Measurements from ENCODE around the gene TRAPPC10.

Gene TRAPPC10, protein sequence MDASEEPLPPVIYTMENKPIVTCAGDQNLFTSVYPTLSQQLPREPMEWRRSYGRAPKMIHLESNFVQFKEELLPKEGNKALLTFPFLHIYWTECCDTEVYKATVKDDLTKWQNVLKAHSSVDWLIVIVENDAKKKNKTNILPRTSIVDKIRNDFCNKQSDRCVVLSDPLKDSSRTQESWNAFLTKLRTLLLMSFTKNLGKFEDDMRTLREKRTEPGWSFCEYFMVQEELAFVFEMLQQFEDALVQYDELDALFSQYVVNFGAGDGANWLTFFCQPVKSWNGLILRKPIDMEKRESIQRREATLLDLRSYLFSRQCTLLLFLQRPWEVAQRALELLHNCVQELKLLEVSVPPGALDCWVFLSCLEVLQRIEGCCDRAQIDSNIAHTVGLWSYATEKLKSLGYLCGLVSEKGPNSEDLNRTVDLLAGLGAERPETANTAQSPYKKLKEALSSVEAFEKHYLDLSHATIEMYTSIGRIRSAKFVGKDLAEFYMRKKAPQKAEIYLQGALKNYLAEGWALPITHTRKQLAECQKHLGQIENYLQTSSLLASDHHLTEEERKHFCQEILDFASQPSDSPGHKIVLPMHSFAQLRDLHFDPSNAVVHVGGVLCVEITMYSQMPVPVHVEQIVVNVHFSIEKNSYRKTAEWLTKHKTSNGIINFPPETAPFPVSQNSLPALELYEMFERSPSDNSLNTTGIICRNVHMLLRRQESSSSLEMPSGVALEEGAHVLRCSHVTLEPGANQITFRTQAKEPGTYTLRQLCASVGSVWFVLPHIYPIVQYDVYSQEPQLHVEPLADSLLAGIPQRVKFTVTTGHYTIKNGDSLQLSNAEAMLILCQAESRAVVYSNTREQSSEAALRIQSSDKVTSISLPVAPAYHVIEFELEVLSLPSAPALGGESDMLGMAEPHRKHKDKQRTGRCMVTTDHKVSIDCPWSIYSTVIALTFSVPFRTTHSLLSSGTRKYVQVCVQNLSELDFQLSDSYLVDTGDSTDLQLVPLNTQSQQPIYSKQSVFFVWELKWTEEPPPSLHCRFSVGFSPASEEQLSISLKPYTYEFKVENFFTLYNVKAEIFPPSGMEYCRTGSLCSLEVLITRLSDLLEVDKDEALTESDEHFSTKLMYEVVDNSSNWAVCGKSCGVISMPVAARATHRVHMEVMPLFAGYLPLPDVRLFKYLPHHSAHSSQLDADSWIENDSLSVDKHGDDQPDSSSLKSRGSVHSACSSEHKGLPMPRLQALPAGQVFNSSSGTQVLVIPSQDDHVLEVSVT

DNA sequence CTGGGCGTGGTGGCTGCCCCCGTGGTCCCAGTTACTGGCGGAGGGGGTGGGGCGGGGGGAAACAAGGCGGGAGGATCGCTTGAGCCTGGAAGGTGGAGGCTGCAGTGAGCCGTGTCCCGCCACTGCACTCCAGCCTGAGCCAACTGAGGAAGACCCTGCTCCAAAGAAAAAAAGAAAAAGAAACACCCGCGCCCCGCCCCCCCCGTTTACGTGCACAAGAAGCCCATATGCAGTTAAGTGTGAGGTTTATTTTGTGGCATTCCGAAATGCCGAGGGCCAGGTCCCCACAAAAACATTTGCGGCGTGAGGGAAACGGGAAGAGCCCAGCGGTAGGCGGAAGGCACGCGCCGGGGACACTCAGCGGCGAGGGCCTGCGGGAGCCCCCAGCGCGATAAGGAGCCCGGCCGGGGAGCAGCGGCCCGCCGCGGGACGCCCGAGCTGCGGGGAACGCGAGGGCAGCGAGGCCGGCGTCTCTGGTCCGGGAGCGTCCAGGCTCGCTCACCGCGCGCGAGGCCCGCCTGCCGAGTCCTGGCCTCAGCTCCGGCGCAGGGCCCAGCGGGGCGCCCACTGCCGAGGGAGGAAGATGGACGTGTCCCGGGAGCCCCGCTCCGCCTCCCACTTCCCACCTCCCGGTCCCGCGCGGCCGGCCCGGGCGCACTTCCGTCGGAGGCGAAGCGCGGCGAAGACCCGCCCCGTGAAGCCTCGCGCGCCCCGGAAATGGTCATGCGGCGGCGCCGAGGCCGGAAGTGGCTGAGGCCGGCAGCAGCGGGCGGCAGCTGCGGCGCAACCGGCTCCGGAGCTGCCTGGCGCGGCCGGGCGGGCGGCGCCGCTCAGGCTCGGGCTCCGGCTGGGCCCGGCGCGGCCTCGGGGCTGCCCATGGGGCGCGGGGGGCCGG lies at the start of gene TRAPPC10:
TSS of gene TRAPPC10 (plus strand) at position 731 of the 895 bp plus-strand sequence. CDS start 185 bp downstream, outside the sequence.
- peak; percentile 84 for DNase-seq

GRCh38 chr21:43965911-43966585 lies 46.1 kb upstream of the TRAPPC10 start:
- no peak for DNase-seq

- no peak for DNase-seq
Measured at GRCh38 chr21:43966946-43967512, 45.1 kb upstream of the TRAPPC10 start.

DNA sequence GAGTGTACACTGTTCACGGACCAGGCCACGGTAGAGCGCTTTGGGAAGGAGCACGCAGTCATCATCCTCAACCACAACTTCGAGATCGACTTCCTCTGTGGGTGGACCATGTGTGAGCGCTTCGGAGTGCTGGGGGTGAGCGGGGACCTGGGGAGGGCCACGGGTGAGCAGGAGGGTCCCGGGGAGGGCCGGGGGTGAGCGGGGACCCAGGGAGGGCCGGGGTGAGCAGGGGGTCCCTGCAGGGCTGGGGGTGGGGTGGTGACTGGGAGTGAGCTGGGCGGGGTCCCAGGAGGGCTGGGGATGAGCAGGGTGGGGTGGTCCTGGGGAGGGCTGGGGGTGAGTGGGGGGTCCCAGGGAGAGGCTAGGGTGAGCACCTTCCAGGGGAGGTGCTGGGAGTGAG lies 44.1 kb upstream of the TRAPPC10 start:
- no peak for DNase-seq

- DNase-seq = no peak
Measured at GRCh38 chr21:43968410-43969114, 43.5 kb upstream of the TRAPPC10 start.

DNA sequence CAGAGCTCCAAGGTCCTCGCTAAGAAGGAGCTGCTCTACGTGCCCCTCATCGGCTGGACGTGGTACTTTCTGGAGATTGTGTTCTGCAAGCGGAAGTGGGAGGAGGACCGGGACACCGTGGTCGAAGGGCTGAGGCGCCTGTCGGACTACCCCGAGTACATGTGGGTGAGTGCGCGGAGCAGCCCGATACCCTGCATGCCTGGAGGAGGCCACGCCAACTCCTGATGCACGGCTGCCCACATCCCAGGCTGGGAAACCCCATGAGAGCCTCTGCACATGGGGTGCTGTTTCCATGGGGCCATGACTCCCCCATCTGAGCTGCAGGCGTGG lies 43.0 kb upstream of the TRAPPC10 start:
- DNase-seq = no peak

- no peak for DNase-seq
Measured at GRCh38 chr21:43970551-43970950, 41.6 kb upstream of the TRAPPC10 start.

- no peak for DNase-seq
Measured at GRCh38 chr21:43971201-43971991, 40.7 kb upstream of the TRAPPC10 start.

DNA sequence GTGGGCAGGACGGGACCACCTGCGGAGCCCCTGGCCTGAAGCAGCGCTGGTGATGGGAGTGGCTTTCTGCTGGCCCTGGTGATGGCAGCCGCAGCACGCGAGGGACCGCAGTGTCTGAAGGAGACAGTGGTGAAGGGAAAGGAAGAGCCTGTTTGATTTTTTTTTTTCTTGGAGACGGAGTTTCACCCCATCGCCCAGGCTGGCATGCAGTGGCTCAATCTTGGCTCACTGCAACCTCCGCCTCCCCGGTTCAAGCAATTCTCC lies 40.2 kb upstream of the TRAPPC10 start:
- DNase-seq = no peak

- DNase-seq = no peak
Measured at GRCh38 chr21:43972850-43973633, 39.1 kb upstream of the TRAPPC10 start.

DNA sequence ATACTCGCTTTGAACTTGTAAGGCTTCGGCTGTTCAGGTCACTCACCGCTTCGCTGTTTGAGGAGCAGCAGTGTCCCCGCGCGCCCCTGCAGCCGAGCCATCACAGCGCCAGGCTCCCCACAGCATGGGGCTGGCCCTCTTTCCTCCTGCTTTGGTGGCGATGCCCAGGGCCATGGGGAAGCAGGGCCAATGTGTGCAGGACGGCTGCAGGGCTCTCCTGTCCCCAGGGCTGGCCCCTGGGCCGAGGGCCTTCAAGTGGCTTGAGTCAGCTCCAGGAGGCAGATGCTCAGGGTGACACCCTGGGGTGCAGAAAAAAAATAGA lies 38.5 kb upstream of the TRAPPC10 start:
- DNase-seq = no peak

DNA sequence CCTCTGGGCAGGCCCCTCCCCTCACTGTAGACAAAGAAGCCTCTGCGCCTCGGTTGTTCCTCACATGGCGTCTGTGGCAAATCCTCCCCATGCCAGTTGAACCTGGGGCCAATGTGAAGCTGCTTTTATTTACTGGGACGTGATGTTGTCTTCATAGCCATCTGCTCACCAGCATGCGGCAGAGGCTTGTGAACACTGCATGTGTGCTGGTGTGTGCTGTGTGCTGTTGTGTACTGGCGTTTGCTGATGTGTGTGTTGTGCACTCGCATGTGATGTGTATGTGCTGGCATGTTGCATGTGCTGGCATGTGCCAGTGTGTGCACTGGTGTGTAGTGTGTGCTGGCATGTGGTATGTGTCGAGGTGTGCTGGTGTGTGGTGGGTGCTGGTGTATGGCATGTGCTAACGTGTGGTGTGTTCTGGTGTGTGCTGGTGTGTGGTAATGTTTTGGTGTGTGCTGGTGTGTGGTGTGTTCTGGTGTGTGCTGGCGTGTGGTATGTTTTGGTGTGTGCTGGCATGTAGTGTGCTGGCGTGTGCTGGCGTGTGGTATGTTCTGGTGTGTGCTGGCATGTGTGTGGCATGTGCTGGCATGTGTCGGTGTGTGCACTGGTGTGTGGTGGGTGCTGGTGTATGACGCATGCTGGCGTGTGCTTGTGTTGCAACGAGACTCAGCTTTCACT lies 37.2 kb upstream of the TRAPPC10 start:
- DNase-seq = no peak

DNA sequence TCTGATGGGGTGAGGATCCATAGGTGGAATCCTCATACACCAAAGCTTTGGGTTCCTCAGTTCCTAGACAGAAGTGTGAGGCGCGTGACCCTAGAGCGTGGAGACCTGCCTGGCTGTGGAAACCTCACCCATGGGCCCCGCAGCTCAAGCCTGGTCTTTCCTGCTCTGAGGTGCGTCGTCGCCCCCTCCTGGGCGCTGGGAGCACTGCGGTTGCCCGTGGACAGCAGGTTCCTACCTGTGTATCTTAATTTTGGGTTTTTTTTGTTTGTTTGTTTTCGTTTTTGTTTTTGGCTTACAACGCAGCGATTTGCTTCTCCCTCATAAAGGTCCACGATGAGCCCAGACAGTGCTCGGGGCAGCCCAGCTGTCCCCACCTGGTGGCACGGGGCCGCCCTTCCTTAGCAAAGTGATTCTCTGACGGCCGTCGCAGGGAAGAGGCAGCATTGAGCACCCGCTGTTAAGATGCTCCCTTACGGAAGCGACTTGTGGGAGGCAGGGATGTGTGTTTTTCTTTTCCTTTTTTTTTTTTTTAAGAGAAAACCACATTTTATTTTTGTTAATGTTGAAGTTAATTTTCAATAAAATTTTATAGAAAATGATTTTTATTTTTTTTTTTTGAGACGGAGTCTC lies 36.5 kb upstream of the TRAPPC10 start:
- peak; percentile 90 for DNase-seq

- DNase-seq = no peak
Measured at GRCh38 chr21:43976661-43977060, 35.4 kb upstream of the TRAPPC10 start.

GRCh38 chr21:43978060-43978459 lies 34.0 kb upstream of the TRAPPC10 start:
- DNase-seq = no peak

GRCh38 chr21:43979654-43980053 lies 32.5 kb upstream of the TRAPPC10 start:
- DNase-seq = no peak

DNA sequence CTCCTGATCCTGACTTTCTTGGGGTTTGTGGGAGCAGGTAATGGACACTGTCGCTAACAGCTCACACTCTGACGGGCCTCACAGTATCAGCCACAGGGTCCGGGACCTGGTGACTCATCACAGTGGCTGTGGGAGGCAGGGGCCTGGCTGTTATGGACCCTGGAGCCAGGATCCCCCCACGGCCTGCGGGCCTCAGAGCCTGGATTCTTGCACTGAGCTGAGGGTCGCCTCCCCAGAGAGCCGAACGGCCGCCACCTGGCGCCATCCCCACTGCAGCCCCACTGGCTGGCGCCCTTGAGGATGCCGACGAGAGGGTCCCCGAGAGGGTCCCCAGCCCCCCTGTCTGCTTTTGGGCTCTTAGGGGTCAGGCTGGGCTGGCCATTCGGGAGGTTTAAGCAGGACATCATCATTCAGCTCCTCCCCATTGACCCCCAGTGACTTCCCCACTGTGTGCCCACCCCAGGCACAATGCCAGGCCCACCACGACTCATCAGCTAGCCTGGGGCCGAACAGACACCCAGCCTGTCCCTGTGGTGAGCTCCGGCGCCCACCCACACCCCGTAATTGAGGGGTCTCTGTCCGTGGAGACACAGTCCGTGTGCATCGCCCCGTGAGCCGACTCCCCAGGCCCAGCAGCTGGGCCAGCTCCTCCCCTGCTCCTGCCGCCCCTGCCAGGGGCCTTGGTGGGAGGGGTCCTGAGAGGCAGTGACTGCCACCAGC lies 30.8 kb upstream of the TRAPPC10 start:
- no peak for DNase-seq

- no peak for DNase-seq
Measured at GRCh38 chr21:43981871-43982210, 30.3 kb upstream of the TRAPPC10 start.

Measured in stimulated activated CD8-positive, alpha-beta memory T cell treated with anti-CD3 and anti-CD28 coated beads, Interleukin-4, amount 100 ng/mL, for 48 hours (primary cell).